Measurements from ENCODE around the gene SLC25A26.

Gene SLC25A26

GRCh38 chr3:66317750-66318376 lies 97.1 kb downstream of the SLC25A26 start:
- DNase-seq (ENCODE audit: low read depth in 2 of 3, low spot score in 2 of 3) = no peak

- DNase-seq (ENCODE audit: low read depth in 2 of 3, low spot score in 2 of 3) = no peak
These were observed 99.6 kb downstream of the SLC25A26 start for GRCh38 chr3:66320390-66320789.

- no peak for DNase-seq (ENCODE audit: low read depth in 2 of 3, low spot score in 2 of 3)
These were observed 101.6 kb downstream of the SLC25A26 start for GRCh38 chr3:66322436-66322835.

GRCh38 chr3:66326340-66326739 lies 105.5 kb downstream of the SLC25A26 start:
- DNase-seq (ENCODE audit: low read depth in 2 of 3, low spot score in 2 of 3) = no peak

GRCh38 chr3:66335671-66336070 lies 114.9 kb downstream of the SLC25A26 start:
- no peak for DNase-seq (ENCODE audit: low read depth in 2 of 3, low spot score in 2 of 3)

GRCh38 chr3:66336333-66336766 lies 115.5 kb downstream of the SLC25A26 start:
- no peak for DNase-seq (ENCODE audit: low read depth in 2 of 3, low spot score in 2 of 3)

- DNase-seq (ENCODE audit: low read depth in 2 of 3, low spot score in 2 of 3) = no peak
These were observed 118.1 kb downstream of the SLC25A26 start for GRCh38 chr3:66338927-66339326.

- DNase-seq (ENCODE audit: low read depth in 2 of 3, low spot score in 2 of 3) = no peak
These were observed 122.0 kb downstream of the SLC25A26 start for GRCh38 chr3:66342717-66343356.

GRCh38 chr3:66344391-66344811 lies 123.6 kb downstream of the SLC25A26 start:
- DNase-seq (ENCODE audit: low read depth in 2 of 3, low spot score in 2 of 3) = no peak

- DNase-seq (ENCODE audit: low read depth in 2 of 3, low spot score in 2 of 3) = no peak
These were observed 124.2 kb downstream of the SLC25A26 start for GRCh38 chr3:66344848-66345578.

- no peak for DNase-seq (ENCODE audit: low read depth in 2 of 3, low spot score in 2 of 3)
These were observed 127.9 kb downstream of the SLC25A26 start for GRCh38 chr3:66348704-66349103.

GRCh38 chr3:66350601-66351000 lies 129.8 kb downstream of the SLC25A26 start:
- DNase-seq (ENCODE audit: low read depth in 2 of 3, low spot score in 2 of 3) = no peak

- no peak for DNase-seq (ENCODE audit: low read depth in 2 of 3, low spot score in 2 of 3)
These were observed 132.2 kb downstream of the SLC25A26 start for GRCh38 chr3:66353039-66353438.

GRCh38 chr3:66353530-66353929 lies 132.7 kb downstream of the SLC25A26 start:
- no peak for DNase-seq (ENCODE audit: low read depth in 2 of 3, low spot score in 2 of 3)

GRCh38 chr3:66354001-66354400 lies 133.2 kb downstream of the SLC25A26 start:
- no peak for DNase-seq (ENCODE audit: low read depth in 2 of 3, low spot score in 2 of 3)

GRCh38 chr3:66355394-66355793 lies 134.6 kb downstream of the SLC25A26 start:
- DNase-seq (ENCODE audit: low read depth in 2 of 3, low spot score in 2 of 3) = no peak

- DNase-seq (ENCODE audit: low read depth in 2 of 3, low spot score in 2 of 3) = no peak
These were observed 135.2 kb downstream of the SLC25A26 start for GRCh38 chr3:66355997-66356396.

- no peak for DNase-seq (ENCODE audit: low read depth in 2 of 3, low spot score in 2 of 3)
These were observed 140.6 kb downstream of the SLC25A26 start for GRCh38 chr3:66361356-66361755.

- no peak for DNase-seq (ENCODE audit: low read depth in 2 of 3, low spot score in 2 of 3)
These were observed 141.7 kb downstream of the SLC25A26 start for GRCh38 chr3:66362541-66362941.

- no peak for DNase-seq (ENCODE audit: low read depth in 2 of 3, low spot score in 2 of 3)
These were observed 142.3 kb downstream of the SLC25A26 start for GRCh38 chr3:66363148-66363547.

- no peak for DNase-seq (ENCODE audit: low read depth in 2 of 3, low spot score in 2 of 3)
These were observed 144.3 kb downstream of the SLC25A26 start for GRCh38 chr3:66365080-66365479.

GRCh38 chr3:66366747-66367146 lies 145.9 kb downstream of the SLC25A26 start:
- no peak for DNase-seq (ENCODE audit: low read depth in 2 of 3, low spot score in 2 of 3)
